Measurements from ENCODE around the gene ADGRV1.

GRCh38 chr5:90657030-90657429 is 98.4 kb downstream of the ADGRV1 start:
- no peak for TF ChIP-seq CTCF (IDR thresholded peaks at IDR 0.05)
- no peak for TF ChIP-seq EP300 (IDR thresholded peaks at IDR 0.05)
- no peak for TF ChIP-seq POLR2AphosphoS5 (IDR thresholded peaks at IDR 0.05)
- no peak for TF ChIP-seq POLR2A (IDR thresholded peaks at IDR 0.05)
